HepG2 (cell line): Measurements from ENCODE around the gene MAP1LC3B.

ENCODE experiments used
- BCL6 ChIP-seq: IDR thresholded peaks from 2 replicates; pipeline ENCODE4 v1.6.1; 2016; ENCODE audit warnings: missing genetic modification reagents, missing compliant biosample characterization
- EED ChIP-seq: sonication (generic); formaldehyde crosslinking; IDR thresholded peaks from 2 replicates; pipeline ENCODE4 v1.5.0; 2020; ENCODE audit warnings: mild to moderate bottlenecking, missing genetic modification reagents
- EZH2 ChIP-seq: conservative IDR thresholded peaks from 2 replicates; pipeline ENCODE4 v1.6.1; 2012; ENCODE audit warnings: mild to moderate bottlenecking, low read depth, low read length, moderate library complexity
- FOSL1 ChIP-seq: sonication (generic); formaldehyde crosslinking; IDR thresholded peaks from 2 replicates; pipeline ENCODE4 v1.9.0; 2021; ENCODE audit warnings: missing genetic modification reagents, borderline replicate concordance
- HCFC1 ChIP-seq: fragments of 150-350 bp; IDR thresholded peaks from 2 replicates; pipeline ENCODE4 v1.6.1; 2014; ENCODE audit warnings: low read depth, low read length
- HMG20A ChIP-seq: IDR thresholded peaks from 2 replicates; pipeline ENCODE4 v1.6.1; 2016; ENCODE audit warnings: borderline replicate concordance
- NR2C2 ChIP-seq: sonication (generic); formaldehyde crosslinking; IDR thresholded peaks from 2 replicates; pipeline ENCODE4 v1.4.0; 2020; ENCODE audit warnings: missing genetic modification reagents, mild to moderate bottlenecking, moderate library complexity, borderline replicate concordance
- NRL ChIP-seq: sonication (generic); formaldehyde crosslinking; IDR thresholded peaks from 2 replicates; pipeline ENCODE4 v1.5.0; 2020; ENCODE audit warnings: missing genetic modification reagents, mild to moderate bottlenecking, moderate library complexity, borderline replicate concordance
- POLR2A ChIP-seq, 2 experiments: IDR thresholded peaks; 2 replicates each; pipeline ENCODE4 v1.6.1; 2011; ENCODE audit warnings: low read depth in 2 of 2, low read length in 2 of 2, mild to moderate bottlenecking in 1 of 2, moderate library complexity in 1 of 2; ENCODE audit not compliant: insufficient read depth in 1 of 2
- TBX2 ChIP-seq: sonication (generic); formaldehyde crosslinking; IDR thresholded peaks from 2 replicates; pipeline ENCODE4 v1.5.0; 2020; ENCODE audit warnings: missing genetic modification reagents, mild to moderate bottlenecking, borderline replicate concordance
- YY1 ChIP-seq: IDR thresholded peaks from 2 replicates; pipeline ENCODE4 v1.6.1; 2011; ENCODE audit warnings: low read length, low read depth, moderate library complexity, mild to moderate bottlenecking; ENCODE audit not compliant: insufficient read depth, insufficient replicate concordance
- ZNF296 ChIP-seq: sonication (generic); formaldehyde crosslinking; conservative IDR thresholded peaks from 2 replicates; pipeline ENCODE4 v1.5.0; 2020; ENCODE audit warnings: mild to moderate bottlenecking, missing genetic modification reagents
- ZNF510 ChIP-seq: sonication (generic); formaldehyde crosslinking; IDR thresholded peaks from 2 replicates; pipeline ENCODE4 v1.4.0; 2020; ENCODE audit warnings: low read depth, mild to moderate bottlenecking, missing genetic modification reagents
- TF ChIP-seq, protein P1 (sequence below): sonication (generic); formaldehyde crosslinking; IDR thresholded peaks from 2 replicates; pipeline ENCODE4 v1.5.0; 2020; ENCODE audit warnings: mild to moderate bottlenecking, missing genetic modification reagents, moderate library complexity

GRCh38 chr16:87414251-87414680 lies 22.1 kb downstream of the MAP1LC3B start:
- TF ChIP-seq BCL6 (CRISPR knock-in tag) (no peak), FOSL1 (CRISPR knock-in tag) (no peak), POLR2A (IDR thresholded peaks at IDR 0.05; ENCODE audit: insufficient read depth in 1 of 2, low read depth in 2 of 2, low read length in 2 of 2) (no peak), NR2C2 (CRISPR knock-in tag) (no peak), ZNF296 (CRISPR knock-in tag) (no peak), EZH2 (no peak), EED (CRISPR knock-in tag) (no peak), NRL (CRISPR knock-in tag) (no peak), ZNF510 (CRISPR knock-in tag) (no peak), HMG20A (CRISPR knock-in tag) (no peak), HCFC1 (no peak), YY1 (no peak), TBX2 (CRISPR knock-in tag) (no peak)
- TF ChIP-seq, protein P1, sequence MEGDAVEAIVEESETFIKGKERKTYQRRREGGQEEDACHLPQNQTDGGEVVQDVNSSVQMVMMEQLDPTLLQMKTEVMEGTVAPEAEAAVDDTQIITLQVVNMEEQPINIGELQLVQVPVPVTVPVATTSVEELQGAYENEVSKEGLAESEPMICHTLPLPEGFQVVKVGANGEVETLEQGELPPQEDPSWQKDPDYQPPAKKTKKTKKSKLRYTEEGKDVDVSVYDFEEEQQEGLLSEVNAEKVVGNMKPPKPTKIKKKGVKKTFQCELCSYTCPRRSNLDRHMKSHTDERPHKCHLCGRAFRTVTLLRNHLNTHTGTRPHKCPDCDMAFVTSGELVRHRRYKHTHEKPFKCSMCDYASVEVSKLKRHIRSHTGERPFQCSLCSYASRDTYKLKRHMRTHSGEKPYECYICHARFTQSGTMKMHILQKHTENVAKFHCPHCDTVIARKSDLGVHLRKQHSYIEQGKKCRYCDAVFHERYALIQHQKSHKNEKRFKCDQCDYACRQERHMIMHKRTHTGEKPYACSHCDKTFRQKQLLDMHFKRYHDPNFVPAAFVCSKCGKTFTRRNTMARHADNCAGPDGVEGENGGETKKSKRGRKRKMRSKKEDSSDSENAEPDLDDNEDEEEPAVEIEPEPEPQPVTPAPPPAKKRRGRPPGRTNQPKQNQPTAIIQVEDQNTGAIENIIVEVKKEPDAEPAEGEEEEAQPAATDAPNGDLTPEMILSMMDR: no peak
